OCI-LY7 (cell line): ENCODE results near the gene RARG. TPM values are rescaled to one million over a fixed set of nuclear protein-coding genes. Genes with fewer than 3 reads are reported as not detected.

Experiments
- BruUV-seq: library from RNA; stranded (reverse); fragments of 400-500 nt; replicated peaks from 2 replicates; lab custom pipeline; 2021; lab: Mats Ljungman, UMichigan
- CTCF ChIA-PET: fragments of 300-600 bp; sonication (Branson Sonifier 250); formaldehyde crosslinking; loops from one replicate; lab custom pipeline; 2022; ENCODE audit warnings: antibody characterized with exemption; ENCODE audit not compliant: unreplicated experiment; lab: Charles Lee
- POLR2A ChIA-PET: fragments of 300-600 bp; sonication (Branson Sonifier 250); formaldehyde crosslinking; loops from one replicate; lab custom pipeline; 2022; ENCODE audit warnings: antibody characterized with exemption; lab: Charles Lee
- DNase-seq: peaks from one replicate; pipeline ENCODE4 v3.0.0-alpha.2; 2015; ENCODE audit warnings: low spot score
- H2AFZ ChIP-seq: fragments of 200-600 bp; sonication (generic), shearing (Covaris generic); 2 replicates; pipeline ENCODE4 v1.6.1; 2014; ENCODE audit warnings: mild to moderate bottlenecking, antibody characterized with exemption, low read length, moderate library complexity
- H3K27ac ChIP-seq: fragments of 200-600 bp; sonication (generic); 2 replicates; pipeline ENCODE4 v1.5.1; 2014; ENCODE audit warnings: mixed run types, low read depth, mild to moderate bottlenecking, moderate library complexity, low read length, inconsistent platforms; ENCODE audit not compliant: poor library complexity, severe bottlenecking
- H3K36me3 ChIP-seq: fragments of 200-600 bp; sonication (generic); 2 replicates; pipeline ENCODE4 v1.6.1; 2014; ENCODE audit warnings: mild to moderate bottlenecking, antibody characterized with exemption, low read length, moderate library complexity, mixed read lengths; ENCODE audit not compliant: insufficient read depth
- H3K4me1 ChIP-seq: fragments of 200-600 bp; sonication (generic); 2 replicates; pipeline ENCODE4 v1.5.1; 2014; ENCODE audit warnings: mild to moderate bottlenecking, low read length; ENCODE audit not compliant: insufficient read depth, poor library complexity, severe bottlenecking
- H3K4me2 ChIP-seq: fragments of 200-600 bp; sonication (generic); 2 replicates; pipeline ENCODE4 v1.6.1; 2014; ENCODE audit warnings: mild to moderate bottlenecking, low read length
- H3K4me3 ChIP-seq: fragments of 200-600 bp; sonication (generic); 2 replicates; pipeline ENCODE4 v1.5.1; 2014; ENCODE audit warnings: mild to moderate bottlenecking, low read depth, low read length; ENCODE audit not compliant: poor library complexity, severe bottlenecking
- H3K79me2 ChIP-seq: fragments of 200-600 bp; sonication (generic); 2 replicates; pipeline ENCODE4 v1.6.1; 2016; ENCODE audit warnings: low read depth, mild to moderate bottlenecking, low read length, moderate library complexity, mixed read lengths; ENCODE audit not compliant: insufficient read depth
- H3K9me2 ChIP-seq: fragments of 200-600 bp; sonication (generic); 2 replicates; pipeline ENCODE4 v1.6.1; 2016; ENCODE audit warnings: mild to moderate bottlenecking, low read length, mixed read lengths; ENCODE audit not compliant: insufficient read depth
- H3K9me3 ChIP-seq: fragments of 200-600 bp; sonication (generic); 2 replicates; pipeline ENCODE4 v1.6.1; 2014; ENCODE audit warnings: mild to moderate bottlenecking, mixed run types, low read length, mixed read lengths
- H4K20me1 ChIP-seq: fragments of 200-600 bp; sonication (generic); 2 replicates; pipeline ENCODE4 v1.6.1; 2014; ENCODE audit warnings: mild to moderate bottlenecking, antibody characterized with exemption, low read length, moderate library complexity, mixed read lengths; ENCODE audit not compliant: insufficient read depth
- CTCF ChIP-seq: fragments of 200-600 bp; sonication (generic); conservative IDR thresholded peaks from 2 replicates; pipeline ENCODE4 v1.5.1; 2014; ENCODE audit warnings: mild to moderate bottlenecking, antibody characterized with exemption, low read length, moderate library complexity, mixed read lengths
- EZH2phosphoT487 ChIP-seq: fragments of 200-600 bp; sonication (generic); IDR thresholded peaks from 2 replicates; pipeline ENCODE4 v1.6.1; 2018; ENCODE audit warnings: low read depth, borderline replicate concordance, mild to moderate bottlenecking, mixed run types, antibody characterized with exemption, low read length, moderate library complexity, mixed read lengths
- intact Hi-C: fragments of 100-400 bp; cut with micrococcal nuclease; formaldehyde crosslinking; loops from one replicate; pipeline ENCODE4 v1.10.0; 2022; ENCODE audit not compliant: unreplicated experiment
- total RNA-seq, 2 experiments: library from RNA; depleted of rRNA in 1 of 2; stranded (reverse); fragments of >200 nt in 1 of 2; shearing (Covaris generic) in 1 of 2; gene quantifications; 2 replicates each; pipeline ENCODE4 v1.2.3, GENCODE V29; 2014 to 2022

RARG gene
- total RNA-seq, 2 experiments from 2014 or later, result 7.0 to 8.4 TPM

- no TSS peak for BruUV-seq
- no peaks in the 10 kb centered on the region for H3K36me3 ChIP-seq
- no peak overlapping the region for H3K27ac ChIP-seq
- intact Hi-C loops, result no loop called here
- POLR2A ChIA-PET, result no interaction called here
- H3K79me2 ChIP-seq, result no peaks in the 10 kb centered on the region
- no peak overlapping the region for H2AFZ ChIP-seq
- H3K4me1 ChIP-seq, result peaks cover 34% of the 10 kb centered on the region
- no peak overlapping the region for H3K4me3 ChIP-seq
- DNase-seq, result no peak
- H4K20me1 ChIP-seq, result no peaks in the 10 kb centered on the region
- TF ChIP-seq CTCF (no peak), EZH2phosphoT487 (no peak)
- CTCF ChIA-PET, result no interaction called here
- H3K9me3 ChIP-seq, result no peaks in the 10 kb centered on the region
- no peaks in the 10 kb centered on the region for H3K9me2 ChIP-seq
- H3K4me2 ChIP-seq, result no peak overlapping the region
Observed at GRCh38 chr12:53224897-53225634, 6.9 kb downstream of the RARG start.

- ChIA-PET CTCF (no interaction called here), POLR2A (interaction anchor here (0.5 to 0.6 kb wide), 2 partner anchors 121 to 1764 kb away, joined by 3 read pairs; partner anchors contain the start of gene SOAT2)
- H3K9me3 ChIP-seq, result no peaks in the 10 kb centered on the region
- H4K20me1 ChIP-seq, result no peaks in the 10 kb centered on the region
- no peaks in the 10 kb centered on the region for H3K79me2 ChIP-seq
- no peaks in the 10 kb centered on the region for H3K36me3 ChIP-seq
- DNase-seq, result no peak
- BruUV-seq, result no TSS peak
- peak overlapping the region; percentile 5; the same call in 1 of the 2 replicates for H2AFZ ChIP-seq
- H3K27ac ChIP-seq, result no peak overlapping the region
- intact Hi-C loops, result no loop called here
- peaks cover 38% of the 10 kb centered on the region for H3K4me1 ChIP-seq
- TF ChIP-seq EZH2phosphoT487 (no peak), CTCF (peak; percentile 57)
- H3K4me2 ChIP-seq, result no peak overlapping the region
- no peak overlapping the region for H3K4me3 ChIP-seq
- no peaks in the 10 kb centered on the region for H3K9me2 ChIP-seq
Observed at GRCh38 chr12:53224061-53224896, 7.7 kb downstream of the RARG start.
